Measurements from ENCODE around the gene SPOCK1.

DNA sequence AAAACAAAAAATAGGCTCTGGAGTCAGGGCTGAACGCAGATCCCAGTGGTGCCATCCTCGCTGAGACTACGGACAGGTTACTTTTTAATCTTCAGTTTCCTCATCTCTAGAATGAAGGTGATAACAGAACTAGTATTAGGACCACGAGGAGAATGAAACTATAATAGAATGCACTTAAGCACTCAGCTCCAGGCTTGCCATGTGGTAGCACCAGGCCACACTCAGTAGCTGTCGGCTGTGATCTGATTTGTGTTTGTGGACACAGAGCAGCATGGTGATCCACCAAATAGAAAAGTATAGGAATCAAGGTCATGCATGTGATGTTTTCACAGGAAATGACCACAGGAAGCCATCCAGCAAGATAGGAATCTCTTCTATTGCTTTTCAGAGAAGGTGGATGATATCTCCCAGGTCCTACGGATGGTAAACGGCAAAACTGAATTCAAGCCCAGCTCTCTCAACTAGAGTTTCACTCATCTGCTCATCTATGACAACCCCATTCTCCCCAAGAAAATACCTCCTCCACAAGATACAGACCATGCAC, 498.0 kb downstream of the SPOCK1 start:
- TF ChIP-seq, protein P1, sequence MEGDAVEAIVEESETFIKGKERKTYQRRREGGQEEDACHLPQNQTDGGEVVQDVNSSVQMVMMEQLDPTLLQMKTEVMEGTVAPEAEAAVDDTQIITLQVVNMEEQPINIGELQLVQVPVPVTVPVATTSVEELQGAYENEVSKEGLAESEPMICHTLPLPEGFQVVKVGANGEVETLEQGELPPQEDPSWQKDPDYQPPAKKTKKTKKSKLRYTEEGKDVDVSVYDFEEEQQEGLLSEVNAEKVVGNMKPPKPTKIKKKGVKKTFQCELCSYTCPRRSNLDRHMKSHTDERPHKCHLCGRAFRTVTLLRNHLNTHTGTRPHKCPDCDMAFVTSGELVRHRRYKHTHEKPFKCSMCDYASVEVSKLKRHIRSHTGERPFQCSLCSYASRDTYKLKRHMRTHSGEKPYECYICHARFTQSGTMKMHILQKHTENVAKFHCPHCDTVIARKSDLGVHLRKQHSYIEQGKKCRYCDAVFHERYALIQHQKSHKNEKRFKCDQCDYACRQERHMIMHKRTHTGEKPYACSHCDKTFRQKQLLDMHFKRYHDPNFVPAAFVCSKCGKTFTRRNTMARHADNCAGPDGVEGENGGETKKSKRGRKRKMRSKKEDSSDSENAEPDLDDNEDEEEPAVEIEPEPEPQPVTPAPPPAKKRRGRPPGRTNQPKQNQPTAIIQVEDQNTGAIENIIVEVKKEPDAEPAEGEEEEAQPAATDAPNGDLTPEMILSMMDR (IDR thresholded peaks at IDR 0.05; ENCODE audit: poor library complexity): no peak
- no peak for TF ChIP-seq EZH2phosphoT487 (IDR thresholded peaks at IDR 0.05; ENCODE audit: low read depth, severe bottlenecking, unreplicated experiment)

Data from hepatocyte (in vitro differentiated cells).